ENCODE data around the gene BCL2L1.
"Not testable (repeated sequence)": the region's sequence is repeated elsewhere in the genome, so short reads cannot be mapped to it uniquely, and the experiment has no call there.

The BCL2L1 gene

DNA sequence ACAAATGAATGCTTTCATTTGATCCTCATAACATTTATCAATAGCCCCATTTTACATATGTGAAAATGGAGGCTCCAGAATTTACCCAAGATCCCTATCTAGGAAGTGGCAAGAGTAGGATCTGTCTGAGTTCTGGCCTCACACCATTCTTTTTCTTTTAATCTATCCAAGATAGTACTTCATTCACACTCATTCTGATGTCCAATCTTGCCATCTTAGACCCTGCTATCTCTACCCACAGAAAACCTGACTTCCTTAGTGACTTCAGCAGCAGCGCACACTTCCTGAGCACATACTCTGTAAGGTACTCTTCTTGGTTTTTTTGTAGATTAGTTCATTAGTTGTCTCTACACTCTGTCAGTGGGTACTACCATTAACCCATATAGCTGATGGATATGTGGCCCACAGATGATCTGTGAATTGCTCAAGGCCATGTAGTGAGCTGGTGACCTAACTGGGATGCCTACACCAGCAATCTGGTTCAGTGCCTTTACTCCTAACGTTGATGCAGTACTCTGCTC is 48.7 kb downstream of the BCL2L1 start:
- no peak for DNase-seq

DNA sequence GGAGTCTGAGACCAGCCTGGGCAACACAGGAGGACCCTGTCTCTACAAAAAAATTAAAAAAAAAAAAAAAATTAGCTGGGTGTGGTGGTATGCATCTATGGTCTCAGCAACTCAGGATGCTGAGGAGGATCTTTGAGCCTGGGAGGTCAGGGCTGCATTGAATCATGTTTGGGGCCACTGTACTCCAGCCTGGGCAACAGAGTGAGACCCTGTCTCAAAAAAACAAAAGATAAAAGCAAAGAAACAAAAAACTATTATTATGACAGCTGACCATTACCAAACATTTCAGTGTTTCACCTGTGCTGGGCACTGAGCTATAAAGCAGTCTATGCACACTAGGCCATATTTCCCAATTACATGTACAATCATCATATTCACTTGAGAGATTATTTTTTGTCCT is 49.2 kb downstream of the BCL2L1 start:
- DNase-seq: no peak

DNA sequence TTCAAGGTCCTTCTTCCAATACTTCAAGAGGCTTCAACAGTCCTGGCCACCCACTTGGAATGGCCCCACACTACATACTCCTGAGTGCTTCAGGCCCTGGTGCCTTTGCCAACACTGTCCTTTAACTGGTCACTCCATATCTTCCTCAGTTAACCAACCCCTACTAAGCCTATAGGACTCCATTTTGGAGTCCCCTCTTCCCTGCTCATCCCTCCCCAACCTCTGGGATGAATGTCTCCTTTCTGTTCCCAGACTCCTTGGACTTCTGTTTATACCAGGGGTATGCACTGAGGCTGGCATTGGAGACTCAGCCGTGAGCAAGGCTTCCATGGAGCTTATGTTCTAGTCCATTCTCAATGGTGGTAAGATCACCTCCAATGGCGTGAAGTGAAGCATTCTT is 51.3 kb downstream of the BCL2L1 start:
- DNase-seq: no peak

DNA sequence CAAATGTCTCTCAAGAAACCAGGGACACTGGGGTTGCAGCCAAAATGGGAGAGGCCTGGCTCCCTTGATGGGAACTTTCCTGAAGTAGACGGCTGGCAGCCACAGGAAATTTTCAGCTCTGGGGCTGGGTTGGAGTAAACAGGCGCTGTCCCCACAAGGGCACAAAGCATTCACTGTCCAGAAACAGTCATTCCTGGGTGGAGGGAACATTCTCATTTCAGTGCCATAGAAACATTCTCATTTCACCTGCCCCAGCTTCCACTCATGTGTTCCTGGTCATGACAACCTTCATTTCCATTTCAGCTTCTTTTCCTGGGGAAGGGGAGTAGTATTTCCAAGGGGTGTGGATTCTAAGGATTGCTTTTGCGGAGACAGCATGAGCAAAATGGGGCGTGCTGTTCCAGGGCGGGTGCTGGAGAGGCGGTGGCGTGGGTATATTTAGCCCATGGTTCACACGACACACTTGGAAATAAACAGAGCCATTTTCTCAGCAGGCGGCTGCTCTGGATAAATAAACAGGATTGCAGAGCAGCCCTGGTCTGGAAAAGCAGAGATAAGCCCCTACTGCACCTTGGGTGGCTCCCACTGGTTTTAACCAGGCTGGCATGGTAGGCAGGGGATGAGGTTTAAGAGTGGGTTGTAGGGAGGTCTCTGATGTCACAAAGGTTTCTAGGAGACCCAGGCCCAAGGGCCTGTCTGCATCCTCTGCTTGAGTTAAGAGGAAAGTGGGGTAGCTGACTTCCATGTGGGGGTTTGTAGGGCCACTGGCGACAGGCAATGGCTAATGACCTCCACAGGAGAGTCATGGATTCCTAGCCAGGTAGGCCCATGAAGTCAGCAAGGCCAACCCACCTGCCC is 52.1 kb downstream of the BCL2L1 start:
- no peak for DNase-seq

DNA sequence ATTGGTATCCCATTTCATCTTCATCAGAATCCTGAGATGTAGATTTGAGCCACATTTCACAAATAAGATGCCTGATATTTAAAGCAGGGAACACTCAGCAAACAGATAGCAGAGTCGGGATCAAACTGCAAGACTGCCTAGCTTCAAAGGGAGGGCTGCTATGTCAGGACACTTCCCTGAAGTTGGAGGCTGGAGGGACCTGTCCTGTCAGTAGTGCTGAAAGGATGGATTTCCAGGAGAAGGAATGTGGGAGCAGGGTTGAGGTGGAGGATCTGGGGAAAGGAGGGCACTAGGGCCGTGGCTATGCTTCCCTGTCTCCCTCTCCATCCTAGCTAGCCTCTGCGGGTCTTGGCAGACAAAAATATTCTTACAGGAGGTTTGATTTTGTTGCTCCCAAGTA is 52.8 kb downstream of the BCL2L1 start:
- no peak for DNase-seq

DNA sequence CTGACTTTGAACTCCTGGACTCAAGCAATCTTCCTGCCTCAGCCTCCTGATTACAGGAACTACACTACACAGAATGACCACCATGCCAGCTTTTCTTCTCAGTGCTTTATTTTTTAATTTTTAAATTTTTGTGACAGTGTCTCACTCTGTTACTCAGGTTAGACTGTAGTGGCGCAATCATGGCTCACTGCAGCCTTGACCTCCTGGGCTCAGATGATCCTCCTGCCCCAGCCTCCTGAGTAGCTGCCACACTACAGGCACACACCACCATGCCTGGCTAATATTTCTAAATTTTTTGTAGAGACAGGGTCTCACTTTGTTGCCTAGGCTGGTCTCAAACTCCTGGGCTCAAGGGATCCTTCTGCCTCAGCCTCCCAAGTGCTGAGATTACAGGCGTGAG is 53.7 kb downstream of the BCL2L1 start:
- not testable (repeated sequence) for DNase-seq

DNA sequence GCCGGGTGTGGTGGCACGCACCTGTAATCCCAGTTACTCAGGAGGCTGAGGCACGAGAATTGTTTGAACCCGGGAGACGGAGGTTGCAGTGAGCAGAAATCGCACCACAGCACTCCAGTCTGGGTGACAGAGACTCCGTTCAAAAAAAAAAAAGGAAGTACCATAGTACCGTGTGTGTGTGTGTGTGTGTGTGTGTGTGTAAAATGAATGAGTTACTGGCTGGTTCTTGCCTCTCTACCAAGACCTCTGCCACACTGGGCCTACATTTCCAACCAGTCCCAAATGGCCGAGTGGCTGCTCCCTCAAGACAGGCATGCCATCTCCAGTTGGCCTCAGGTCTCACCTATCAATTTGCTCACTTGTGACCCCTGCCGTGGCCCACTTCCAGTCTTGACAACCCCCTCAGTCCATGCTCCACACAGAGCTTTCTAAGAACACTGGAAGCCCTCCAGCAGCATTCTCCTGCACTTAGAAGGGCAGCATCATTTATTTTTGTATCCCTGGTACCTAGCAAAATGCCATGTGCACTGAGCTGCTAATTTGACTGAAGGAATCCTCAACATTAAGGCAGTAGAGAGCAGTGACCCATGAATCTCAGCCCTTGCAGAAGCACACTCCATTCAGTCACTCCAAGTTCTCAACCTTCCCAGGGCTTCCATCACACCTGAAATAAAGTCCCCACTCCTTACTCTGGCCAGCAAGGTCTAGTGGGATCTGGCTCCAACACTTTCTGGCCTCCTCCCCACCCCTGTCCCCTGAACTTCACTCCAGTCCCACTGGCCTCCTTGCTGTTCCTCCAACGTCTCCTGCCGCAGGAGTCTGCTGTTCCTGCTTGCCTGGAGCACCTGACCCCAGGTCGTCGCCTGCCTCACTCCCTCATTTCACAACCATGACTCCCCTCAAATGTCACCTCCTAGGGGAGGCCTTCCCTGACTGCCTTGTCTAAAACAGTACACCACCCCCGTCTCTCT is 55.1 kb downstream of the BCL2L1 start:
- no peak for DNase-seq

DNA sequence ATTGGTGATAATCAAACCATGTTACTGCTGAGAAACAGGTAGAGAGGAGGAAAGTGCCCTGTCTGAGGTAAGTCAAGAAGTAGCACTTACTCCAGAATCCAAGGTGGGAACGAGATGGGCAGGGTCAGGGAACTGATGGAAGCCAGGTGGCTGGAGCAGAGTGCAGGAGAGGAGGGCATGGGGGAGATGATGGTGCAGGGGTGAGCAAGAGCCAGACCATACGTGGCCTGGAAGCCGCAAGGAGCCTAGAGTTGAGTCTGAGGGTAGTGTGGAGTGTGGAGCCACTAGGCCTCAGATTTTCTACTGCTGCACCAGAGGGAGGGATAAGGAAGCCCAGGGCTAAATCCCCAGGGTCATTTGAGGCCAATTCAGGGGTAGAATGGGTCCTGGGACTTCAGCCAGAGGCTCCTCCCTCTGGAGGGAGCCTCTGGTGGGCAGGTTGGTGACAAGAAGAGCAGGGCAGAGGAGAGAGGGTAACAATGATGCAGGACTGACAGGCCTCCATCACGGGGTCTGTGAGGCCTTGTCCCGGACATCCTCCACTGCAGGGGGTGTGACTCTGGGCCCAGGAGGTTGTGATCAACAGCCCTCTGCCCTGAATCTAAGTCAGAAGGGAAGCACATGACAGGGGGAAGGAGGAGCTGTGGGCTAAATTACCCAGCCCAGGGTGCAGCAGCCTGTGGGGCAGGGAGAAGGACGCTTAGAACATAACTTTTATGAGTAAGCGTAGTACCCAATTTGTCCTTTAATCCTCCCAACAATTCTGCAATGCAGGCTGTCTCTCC is 56.2 kb downstream of the BCL2L1 start:
- no peak for DNase-seq

DNA sequence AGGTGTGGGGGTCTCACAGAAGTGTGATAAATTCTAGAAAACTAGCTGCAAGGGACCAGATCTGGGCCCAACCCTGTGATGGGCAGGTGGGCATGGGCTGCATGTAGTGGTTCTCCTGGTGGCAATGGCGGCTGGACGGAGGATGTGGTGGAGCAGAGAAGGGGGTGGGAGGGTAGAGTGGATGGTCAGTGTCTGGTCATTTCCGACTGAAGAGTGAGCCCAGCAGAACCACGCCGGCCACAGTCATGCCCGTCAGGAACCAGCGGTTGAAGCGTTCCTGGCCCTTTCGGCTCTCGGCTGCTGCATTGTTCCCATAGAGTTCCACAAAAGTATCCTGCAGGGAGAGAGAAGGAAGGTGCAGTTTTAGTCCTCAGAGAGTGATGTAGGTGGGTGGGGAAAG is 56.9 kb downstream of the BCL2L1 start:
- DNase-seq: no peak

DNA sequence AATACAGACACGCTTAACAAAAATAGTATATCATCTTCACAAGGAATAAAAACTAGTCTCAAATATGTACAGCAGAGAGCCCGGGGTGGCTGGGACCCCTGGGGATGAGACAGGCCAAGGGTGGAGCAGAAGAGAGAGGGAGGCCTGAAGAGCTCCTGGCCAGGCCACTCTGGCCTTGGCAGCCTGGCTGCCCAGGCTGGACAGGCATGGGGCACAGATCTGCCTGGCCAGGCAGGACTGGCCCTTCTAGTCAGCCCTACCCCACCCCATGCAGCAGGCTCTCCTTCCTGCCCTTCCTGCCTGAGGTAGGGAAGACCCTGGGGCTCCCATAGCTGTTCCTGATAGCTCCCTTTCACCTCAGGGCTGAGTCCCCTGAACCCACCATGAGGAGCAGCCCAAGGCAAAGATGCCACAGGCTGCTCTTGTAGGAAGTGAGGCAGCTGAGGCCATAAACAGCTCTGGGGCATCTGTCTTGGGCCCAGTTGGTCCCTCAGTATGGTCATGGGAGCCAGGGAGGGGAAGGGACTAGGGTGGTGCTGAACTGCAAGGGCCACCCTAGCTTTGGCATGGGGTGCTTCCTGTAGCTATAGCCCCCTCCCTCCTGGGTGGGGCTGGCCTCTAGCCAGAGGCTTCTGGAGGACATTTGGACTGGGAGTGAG is 57.8 kb downstream of the BCL2L1 start:
- no peak for DNase-seq

DNA sequence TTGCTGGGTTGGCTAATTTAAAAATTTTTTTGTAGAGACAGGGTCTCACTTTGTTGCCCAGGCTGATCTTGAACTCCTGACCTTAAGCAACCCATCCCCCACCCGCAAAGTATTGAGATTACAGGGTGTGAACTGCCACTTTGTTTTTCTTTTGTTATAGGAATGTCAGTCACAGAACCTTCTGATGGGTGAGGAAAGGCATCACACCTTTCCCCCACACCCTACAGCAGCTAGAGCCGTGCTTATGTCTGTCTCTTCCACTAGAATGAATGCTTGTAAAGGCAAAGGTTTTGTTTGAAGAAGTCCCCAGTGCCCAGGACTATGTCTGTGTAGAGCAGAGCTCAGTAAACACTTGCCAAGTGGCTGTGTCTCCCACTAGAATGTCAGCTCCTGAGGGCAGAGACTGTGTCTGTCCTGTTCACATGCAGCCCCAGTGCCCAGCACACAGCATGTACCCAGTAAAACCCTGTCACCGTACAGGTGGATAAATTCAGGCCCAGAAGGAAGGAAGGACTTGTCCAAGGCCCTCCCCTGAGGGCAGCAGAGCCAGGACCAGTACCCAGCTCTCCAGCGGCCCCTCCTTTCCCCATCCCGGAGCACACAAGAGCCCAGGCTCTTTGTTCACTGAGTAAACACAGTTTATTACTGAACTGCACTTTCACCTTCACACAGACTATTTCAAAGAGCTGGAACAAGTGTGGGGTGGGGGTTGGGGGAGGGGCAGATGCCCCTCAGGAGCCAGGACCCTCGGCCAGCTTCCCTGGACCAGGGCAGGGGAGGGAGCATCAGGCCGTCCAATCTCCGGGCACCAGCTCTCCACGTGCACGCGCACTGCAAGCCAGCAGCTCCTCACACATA is 58.6 kb downstream of the BCL2L1 start:
- DNase-seq: no peak

DNA sequence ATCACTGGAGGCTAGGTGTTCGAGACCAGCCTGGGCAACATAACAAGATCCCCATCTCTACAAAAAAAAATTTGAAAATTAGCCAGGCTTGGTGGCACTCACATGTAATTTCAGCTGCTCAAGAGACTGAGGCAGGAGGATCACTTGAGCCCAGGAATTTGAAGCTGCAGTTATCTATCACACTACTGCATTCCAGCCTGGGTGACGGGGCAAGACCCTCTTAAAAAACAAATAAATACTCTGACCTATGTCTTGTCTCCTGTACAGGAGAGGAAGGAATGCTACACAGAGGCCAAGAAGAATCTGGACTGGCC is 59.2 kb downstream of the BCL2L1 start:
- DNase-seq: no peak

DNA sequence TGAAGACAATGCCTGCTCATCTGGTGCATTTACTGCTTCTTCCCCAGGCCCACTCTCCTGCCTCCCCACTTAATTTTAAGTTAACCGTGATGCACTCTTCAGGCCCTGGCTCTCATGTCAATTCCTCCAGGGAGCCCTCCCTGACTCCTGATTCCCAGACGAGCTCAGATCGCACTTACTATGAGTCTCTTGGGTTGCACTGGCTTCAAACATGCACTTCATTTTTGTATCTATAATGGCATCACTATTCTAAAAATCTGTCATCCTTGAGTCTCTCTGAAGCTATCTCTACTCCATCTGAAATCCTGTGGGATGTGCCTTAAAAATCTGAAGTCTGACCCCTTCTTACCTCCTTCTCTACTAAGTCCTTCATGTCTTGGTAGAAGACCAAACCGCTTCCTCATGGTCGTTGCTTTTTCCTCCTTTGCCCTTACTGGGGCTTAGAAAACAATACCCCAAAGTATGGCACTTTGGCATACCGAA is 60.3 kb downstream of the BCL2L1 start:
- DNase-seq: no peak

DNA sequence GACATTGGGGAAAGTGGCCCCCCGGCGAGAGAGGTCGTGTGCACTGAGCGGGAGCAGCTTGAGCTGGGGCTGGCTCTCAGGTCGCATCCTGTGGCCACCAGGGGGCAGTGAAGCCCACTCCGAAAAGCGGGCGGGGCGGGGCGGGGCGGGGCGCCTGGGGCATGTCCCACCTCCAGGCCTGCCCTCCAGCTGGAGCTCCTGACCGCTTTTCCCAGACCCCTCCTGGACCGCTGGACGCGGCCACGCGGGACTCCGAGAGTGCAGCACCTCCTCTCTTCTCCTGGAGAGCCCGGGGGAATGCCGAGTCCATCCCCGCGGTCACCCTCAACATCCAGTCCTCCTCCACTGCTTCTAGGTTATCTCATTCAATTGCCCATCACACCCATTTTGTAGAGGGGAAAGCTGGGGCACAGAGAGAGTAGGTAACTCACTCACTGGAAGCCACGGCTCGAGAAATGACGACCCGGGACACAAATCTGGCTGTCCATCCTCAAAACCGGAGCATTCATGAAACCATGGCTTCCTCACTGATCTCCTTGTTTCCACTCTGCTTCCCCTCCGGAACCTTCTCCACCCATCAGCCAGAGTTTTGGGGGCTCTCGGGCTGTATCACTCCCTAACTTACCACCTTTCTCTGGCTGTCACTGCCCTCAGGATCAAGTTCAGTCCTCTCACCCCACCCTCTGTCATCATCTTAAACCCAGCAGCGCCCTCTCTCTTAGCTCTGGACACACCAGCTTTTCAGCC is 60.9 kb downstream of the BCL2L1 start:
- peak; percentile 85 for DNase-seq

DNA sequence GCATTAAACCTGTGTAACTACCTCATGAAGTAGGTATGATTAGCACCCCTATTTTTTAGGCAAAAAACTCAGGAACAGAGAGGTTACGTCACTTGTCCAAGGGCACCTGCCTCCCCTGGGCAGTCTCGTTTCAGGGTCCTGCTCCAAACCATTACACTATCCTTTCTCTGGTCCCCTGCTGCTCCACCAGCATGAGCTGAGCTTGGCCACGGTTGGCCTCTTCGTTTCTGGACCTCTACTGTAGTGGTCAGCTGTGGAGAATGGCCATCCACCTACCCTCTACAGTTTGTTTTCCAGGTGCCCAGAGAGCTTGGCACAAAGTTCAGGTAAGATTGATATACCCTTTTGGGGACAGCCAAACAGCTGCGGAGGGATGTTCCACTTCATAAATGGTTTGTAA is 68.1 kb downstream of the BCL2L1 start:
- no peak for DNase-seq

DNA sequence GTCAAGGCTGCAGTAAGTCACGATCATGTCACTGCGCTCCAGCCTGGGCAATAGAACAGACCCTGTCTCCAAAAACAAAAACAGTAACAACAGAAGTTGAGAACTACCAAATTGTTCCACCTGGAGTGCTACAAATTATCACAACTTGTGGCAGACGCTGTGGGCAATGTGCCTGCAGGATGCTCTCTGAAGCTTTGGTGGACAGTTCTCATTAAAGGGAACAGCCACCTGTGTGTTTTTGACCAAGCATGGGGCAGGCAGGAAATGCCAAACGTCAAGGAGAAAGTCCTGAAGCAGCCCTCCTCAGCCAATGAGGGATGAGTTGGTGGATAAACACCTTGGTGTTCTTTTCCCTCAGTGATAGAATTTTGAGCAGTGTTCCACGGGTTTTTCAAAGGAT is 69.1 kb downstream of the BCL2L1 start:
- no peak for DNase-seq

DNA sequence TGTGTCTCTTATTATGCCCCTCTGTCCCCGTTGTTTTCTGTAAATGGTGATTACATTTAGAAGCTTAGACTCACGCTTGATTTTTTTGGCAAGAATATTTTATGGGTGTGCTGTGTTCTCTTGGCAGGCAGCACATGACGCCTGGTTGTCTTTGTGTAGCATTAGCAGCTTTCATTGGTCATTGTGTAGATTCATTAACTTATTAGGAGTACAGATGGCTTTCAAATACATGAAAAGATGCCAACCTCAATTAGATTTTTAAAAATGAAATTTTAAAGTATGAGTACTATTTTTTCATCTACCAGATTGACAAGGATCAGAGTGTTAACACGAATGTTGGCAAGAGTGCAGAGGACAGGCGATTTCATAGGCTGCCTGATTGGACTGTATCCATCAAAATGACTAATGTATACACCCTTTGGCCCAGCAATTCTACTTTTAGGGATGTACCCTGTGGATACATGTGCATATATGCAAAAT is 69.7 kb downstream of the BCL2L1 start:
- no peak for DNase-seq

DNA sequence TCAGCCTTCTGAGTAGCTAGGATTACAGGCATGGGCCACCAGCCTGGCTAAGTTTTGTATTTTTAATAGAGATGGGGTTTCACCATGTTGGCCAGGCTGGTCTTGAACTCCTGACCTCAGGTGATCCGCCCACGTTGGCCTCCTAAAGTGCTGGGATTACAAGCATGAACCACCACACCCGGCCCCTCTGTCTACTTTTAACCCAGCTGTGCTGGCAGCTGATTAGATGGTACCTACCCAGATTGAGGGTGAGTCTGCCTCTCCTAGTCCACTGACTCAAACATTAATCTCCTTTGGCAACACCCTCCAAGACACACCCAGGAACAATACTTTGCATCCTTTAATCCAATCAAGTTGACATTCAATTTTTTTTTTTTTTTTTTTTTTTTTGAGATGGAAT is 74.6 kb downstream of the BCL2L1 start:
- DNase-seq: not testable (repeated sequence)

DNA sequence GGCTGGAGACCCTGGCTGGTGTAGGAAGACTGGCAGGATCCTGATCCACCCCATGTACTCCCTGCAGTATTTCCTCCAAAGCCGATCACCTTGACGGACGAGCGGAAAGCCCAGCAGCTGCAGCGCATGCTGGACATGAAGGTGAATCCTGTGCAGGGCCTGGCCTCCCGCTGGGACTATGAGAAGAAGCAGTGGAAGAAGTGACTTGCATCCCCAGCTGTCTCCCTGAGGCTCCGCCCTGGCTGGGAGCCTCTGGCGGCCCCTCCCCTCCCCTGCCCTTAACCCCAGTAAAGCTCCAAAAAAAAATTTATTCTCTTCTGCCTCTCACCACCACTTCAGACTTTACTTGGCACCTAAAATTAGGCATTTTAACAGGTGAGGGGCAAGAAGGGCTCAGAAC is 78.0 kb downstream of the BCL2L1 start:
- no peak for DNase-seq

DNA sequence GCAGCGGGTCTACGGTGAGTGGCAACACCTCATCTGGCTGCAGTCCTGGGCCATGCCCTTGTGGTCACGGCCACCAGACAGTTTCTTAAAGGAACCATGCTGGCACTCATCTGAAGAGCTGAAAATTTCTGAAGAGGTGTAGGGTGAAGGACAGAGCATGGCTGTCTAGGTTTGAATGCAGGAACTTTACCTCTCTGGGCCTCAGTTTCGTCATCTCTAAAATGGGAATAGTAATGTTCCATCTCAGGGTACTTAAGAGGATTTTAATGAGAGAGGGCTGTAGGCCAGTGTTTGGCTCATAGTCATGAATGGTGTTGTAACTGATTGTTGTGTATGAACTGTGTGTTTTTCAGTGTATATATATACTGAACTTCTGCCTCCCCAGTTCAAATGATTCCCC is 79.1 kb downstream of the BCL2L1 start:
- DNase-seq: no peak

Data from activated T-cell treated with anti-CD3 and anti-CD28 coated beads, Interleukin-2, amount 50 U/mL, for 1 hour (primary cell).